ENCODE measurements around the gene AP1M1. TPM values are rescaled to one million over a fixed set of nuclear protein-coding genes. Genes with fewer than 3 reads are reported as not detected.
"Not testable (repeated sequence)": the region's sequence is repeated elsewhere in the genome, so short reads cannot be mapped to it uniquely, and the experiment has no call there.

The AP1M1 gene
- polyA plus RNA-seq, 10 donors, result 35.3 to 52.7 (median 42.7) TPM

DNA sequence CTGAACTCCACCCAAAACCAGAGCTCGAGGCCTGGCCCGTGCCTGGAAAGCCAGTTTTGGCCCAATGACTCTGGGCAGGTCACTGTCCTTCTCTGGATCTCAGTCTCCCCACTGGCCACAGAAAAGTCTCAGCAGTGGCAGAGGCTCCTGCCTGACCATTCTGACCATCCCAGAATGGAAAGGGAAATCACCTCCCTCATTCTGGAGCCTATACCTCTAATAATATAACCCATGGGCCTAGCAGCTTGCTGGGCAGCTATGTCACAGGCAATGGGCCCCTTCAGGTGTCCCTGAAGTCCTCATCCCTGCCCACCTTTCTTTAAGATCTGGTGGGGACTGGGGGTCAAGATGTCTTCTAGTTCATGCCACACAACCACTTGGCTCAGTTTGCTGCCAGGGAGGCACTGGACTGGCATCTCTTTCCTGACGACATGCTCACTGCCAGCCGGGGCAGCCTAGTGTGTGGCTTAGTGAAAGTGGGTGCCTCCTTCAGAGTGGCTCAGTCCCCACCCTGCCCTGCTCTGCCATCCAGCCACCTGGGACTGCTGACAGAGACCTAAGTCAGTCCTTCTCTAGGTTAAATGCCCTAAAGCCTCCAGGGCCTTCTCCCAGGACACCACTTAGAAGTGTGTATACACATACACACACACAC, 62.6 kb downstream of the AP1M1 start:
- no peak for DNase-seq

DNA sequence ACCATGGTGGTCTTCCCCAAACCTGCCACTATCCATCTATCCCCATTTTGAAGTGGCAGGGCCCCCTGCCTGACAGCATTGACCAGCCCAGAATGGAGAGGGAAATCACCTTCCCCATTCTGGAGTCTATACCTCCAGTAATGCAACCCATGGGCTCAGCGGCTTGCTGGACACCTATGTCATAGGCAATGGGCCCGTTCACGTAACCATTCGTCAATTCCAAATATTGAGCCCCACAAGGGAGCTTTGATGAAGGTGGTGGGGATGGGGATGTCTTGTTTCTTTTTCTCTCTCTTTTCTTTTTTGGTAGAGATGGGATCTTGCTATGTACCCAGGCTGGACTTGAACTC, 63.1 kb downstream of the AP1M1 start:
- no peak for DNase-seq

DNA sequence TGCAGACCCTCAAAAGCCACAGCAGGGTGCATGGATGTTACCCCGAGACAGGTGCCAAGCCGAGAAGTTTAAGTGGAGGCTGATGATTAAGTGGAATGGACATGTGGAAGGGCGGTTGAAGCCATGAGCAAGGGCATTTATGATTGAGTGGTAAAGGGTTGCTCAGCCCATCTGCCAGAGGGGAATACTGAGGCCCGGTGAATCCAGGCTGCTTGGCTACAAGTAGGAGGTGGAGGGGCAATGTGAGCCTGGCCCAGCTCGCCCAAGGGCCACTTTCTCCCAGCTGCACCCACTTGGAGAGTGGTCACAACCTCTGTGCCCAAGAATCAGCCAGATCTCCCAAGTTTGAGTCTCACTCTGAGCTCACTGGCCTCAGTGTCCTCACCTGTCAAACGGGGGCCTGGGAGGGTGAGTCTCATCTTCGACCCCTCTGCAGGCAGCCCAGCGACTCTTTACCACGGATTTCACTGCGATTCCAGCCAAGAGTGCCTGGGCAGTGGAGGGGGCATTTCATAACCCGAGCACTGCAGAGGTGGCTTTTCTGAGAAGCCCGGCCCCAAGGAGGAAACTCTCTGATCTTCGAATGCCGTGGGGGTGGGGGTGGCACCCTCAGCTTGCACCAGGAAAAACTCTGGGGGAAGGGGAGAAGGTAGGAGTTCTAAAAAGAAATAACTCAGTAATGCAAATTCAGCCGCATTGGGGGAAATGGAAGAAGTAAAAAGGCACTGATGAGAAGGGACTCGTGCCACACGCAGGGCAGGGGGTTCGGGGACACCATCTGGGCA, 64.1 kb downstream of the AP1M1 start:
- DNase-seq, result no peak

DNA sequence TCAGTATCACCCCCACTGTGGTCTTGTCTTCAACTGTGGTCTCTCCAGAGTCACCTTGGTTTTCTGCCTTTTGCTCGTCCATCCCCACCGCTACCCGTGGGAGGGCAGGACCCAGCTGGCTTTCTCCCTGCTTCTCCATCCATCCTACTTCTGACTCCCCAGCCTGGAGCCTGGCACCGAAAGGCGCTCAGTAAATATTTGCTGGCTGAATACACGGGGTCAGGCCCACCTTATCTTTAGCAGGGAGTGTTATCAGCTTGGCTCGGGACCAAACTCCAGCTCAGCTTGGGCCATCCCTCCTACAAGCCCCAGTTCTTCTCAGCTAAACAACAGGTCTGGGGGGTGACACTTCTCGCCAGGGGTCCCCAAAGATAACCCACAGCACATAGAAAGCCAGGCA, 64.9 kb downstream of the AP1M1 start:
- no peak for DNase-seq

DNA sequence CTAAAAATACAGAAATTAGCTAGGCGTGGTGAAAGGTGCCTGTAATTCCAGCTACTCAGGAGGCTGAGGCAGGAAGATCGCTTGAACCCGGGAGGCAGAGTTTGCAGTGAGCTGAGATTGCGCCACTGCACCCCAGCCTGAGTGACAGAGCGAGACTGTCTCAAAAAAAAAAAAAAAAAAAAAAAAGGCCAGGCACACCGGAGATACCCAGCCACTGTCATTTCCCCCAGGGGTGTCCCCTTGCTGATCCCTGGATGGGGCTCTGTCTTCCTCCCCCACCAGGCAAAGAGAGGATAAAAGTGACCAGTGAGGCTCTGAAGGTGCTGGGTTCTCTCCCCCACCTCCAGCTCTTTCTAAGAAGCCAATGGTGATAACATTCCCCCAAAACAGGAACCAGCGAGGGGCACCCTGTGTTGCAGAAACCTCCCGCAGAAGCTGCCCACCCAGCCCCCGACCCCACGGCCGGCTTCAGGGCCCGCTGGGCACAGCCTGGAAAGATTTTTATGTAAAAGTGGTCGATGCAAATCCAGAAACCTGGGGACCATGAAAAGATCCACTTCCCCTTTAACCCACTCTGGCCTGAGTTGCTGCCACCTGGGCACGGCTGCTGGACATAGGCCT, 65.5 kb downstream of the AP1M1 start:
- no peak for DNase-seq

DNA sequence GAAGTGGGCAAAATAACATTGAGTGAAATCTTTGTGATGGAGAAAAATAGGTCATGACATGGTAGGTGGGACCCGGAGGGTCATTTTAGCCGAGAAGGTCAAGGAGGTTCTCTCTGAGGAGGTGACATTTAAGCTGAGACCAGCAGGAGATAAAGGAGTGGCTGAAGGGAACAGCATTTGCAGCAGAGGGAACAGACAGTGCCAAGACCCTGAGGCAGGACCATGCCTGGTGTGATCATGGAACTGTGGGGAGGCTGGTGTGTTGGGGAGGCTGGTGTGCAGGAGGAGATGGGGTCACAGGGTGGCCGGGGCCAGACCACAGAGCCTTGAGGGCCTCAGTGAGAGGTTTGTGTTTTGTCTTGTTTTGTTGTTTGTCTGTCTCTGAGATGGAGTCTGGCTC, 67.5 kb downstream of the AP1M1 start:
- DNase-seq, result no peak

DNA sequence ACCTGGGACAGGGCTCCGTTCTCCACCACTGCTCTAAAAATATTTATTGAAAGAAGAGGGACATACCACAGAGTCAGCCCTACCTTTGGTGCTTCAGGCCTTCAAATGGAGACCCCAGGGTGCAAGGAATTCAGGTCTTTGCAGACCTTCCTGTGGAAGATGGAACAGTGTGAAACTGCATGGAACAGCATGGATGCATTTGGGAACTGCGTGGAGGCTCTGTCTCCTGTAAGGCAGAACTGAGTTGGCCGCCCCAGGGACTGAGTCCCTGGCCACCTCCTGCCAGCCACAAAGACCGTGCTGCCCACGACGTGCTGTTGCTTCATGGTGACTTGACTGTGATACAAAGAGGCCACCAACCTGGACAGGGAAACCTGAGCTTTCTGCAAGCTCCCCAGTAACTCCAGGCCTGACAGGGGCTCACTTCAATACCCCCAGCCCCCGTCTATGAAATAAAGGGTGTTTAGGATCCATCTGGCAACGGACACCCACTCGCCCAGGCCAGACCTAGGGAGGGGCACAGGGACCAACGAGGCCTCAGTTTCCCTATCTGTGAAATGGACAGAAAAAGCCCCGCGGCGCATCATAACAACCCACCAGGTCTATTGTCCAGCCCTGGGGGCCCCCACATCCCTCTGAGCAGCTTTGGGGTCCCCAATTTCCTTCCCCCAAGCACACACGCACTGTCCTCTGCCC, 68.3 kb downstream of the AP1M1 start:
- DNase-seq, result no peak

DNA sequence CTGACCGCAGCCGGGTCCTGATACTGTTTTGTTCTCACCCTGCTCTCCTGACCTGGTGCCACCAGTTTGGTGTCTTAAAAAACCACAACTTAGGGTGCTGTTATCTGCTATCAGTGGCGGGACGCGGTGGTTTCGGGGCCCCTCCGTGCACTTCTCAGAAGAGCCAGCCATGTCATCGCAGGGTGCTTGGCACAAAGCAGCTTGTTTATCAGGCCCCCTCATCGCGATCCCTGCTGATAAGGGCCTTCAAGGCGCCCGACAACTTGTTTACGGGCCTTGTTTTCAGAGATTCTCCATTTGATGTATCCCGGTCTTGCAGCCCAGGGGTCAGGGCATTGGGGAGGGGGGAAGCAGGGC, 68.9 kb downstream of the AP1M1 start:
- DNase-seq, result no peak

DNA sequence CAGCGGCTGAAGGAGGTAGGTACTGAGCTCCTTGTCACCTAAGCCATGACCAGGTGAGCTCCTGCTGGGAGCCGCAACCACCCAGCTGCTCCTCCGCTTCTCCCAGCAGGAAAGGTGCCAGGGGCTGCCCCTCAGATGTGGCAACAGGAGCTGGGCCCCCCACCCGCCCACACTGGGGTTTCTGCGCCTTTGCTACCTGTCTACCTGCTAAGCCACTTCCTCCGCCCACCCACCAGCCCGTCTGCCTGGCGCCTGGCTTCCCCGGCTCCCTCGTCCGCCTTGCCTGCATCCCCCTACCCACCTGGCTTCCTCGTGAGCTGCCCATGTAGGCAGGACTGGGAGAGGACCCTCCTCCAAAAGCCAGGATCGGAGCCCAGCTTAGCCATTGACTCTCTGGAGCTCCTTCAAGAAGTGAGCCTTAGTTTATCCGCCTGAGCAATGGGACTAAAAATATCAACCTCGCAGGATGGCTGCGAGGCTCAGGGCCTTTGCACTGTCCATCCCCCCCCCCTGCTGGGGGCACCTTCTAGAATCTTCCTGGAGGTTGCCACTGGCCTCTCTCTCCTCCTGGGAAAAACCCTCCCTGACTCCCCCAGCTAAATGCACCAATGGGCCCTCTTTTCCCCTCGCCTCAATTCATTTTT, 71.1 kb downstream of the AP1M1 start:
- DNase-seq, result no peak

DNA sequence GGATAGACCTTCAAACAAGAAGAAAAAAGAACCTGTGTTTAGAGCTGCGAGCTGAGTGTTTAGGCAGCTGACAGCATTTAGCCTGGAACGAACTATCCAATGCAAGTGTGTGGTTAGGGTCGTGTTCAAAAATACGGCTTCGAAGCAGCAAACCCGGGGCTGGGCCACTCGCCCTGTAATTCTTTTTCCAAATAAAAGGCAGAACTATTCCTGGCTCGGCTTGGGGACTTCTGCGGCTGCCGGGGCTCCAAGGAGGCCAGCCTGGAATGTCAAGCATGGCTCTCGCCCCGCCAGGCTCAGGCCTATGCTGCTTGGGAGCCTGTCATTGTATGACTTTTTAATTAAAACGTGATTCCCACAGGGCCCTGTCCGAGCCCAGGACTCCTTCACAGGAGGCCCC, 75.2 kb downstream of the AP1M1 start:
- peak; percentile 61 to 93 (median 86) for DNase-seq

DNA sequence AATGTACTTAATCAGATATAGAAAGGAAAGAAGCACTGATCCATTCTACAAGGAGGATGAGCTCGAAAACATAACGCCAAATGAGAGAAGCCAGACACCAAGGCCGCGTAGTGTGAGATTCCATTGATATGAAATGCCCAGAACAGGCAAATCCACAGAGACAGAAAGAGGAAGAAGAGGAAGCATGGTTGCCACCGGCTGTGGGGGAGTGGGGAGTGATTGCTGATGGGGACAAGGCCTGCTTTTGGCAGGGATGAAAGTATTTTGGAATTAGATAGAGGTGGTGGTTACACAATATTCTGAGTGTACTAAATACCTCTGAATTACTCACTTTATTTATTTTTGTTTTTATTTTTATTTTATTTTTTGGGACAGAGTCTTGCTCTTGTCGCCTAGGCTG, 76.7 kb downstream of the AP1M1 start:
- DNase-seq, result no peak

DNA sequence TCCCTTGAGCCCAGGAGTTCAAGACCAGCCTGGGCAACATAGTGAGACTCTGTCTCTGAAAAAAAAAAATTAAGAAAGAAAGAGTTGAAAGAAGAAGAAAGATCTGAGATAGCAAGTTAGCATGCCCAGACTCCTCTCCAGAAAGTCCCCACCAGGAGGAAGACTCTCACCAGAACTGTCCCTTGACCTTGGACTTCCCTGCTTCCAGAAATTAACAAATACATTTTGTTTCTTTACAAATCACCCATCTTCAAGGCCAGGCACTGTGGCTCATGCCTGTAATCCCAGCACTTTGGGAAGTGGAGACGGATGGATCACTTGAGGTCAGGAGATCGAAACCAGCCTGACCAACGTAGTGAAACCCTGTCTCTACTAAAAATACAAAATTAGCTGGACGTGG, 82.6 kb downstream of the AP1M1 start:
- DNase-seq, result no peak

DNA sequence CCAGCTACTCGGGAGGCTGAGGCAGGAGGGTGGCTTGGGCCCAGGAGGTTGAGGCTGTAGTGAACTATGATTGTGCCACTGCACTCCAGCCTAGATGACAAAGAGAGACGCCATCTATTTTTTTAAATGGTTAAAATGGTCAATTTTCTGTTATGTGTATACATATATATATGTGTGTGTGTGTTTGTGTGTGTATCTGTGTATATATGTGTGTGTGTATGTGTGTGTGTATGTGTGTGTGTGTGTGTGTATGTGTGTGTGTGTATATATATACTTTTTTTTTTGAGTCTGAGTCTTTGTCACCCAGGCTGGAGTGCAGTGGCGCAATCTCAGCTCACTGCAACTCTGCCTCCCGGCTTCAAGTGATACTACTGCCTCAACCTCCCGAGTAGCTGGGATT, 84.0 kb downstream of the AP1M1 start:
- no peak for DNase-seq

DNA sequence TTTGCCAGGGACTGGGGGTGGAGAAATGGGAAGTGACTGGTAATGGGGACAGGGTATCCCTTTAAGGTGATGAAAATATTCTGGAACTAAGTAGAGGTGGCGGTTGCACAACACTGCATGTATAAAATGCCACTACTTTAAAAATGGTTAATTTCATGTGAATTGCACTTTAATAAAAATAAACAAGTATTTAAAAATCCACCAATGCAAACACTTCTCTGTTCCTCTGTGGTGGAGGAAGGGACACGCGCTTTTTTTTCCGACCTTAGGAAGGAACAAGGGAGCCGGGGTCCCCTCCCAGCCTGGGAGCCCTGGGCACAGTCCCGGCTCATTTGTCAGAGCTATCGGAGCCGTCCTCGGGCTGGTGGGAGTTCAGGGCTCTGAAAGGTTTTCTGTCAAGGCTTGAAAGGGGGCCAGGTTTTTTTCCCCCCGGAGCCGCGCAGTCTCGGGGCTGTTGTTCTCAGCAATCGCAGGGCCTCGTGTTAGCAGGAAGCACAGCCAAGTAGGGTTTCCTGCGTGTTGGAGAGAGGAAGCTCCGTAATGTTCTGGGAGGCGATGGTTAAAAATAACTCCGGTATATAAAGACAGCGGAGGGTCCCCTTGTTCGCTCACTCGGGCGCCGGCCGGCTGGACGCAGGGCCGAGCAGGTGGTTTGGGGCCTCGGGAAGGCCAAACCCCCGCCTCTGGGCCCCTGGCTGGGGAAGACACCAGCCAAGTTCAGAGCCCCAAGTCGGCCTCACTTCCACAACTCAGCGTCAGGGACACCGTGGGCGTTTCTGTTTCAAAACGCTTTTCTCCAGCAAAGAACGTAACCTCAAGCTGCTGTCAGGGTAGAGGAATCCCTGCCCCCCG, 85.7 kb downstream of the AP1M1 start:
- DNase-seq, result peak; percentile 89 to 97 (median 95)

DNA sequence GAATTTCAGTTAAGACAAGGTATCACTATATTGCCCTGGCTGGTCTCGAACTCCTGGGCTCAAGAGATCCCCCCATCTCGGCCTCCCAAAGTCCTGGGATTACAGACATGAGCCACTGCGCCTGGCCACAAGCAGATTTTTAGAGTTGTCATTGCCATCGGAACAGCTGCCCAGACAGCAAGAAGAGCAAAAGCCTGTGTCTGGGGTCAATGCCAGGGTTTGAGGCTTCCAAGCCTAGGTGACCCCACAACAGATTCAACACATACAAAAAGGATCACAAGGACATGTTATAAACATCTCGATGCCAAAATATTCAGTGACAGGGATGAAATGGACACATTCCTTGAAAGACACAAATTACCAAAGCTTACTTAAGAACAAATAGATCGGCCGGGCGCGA, 86.8 kb downstream of the AP1M1 start:
- peak in 1 of 3 donors; percentile 51 for DNase-seq

DNA sequence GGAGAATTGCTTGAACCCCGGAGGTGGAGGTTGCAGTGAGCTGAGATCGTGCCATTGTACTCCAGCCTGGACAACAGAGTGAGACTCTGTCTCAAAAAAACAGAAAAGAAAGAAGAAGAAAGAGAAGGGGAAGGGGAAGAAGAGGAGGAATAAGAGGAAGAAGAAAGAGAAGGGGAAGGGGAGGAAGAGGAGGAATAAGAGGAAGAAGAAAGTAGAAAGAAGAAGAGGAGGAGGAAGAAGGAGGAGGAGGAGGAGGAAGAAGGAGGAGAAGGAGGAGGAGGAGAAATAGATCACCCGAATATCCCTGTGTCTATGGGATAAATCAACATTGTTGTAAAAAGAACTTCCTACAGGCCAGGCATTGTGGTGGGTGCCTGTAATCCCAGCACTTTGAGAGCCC, 87.4 kb downstream of the AP1M1 start:
- not testable (repeated sequence) for DNase-seq

DNA sequence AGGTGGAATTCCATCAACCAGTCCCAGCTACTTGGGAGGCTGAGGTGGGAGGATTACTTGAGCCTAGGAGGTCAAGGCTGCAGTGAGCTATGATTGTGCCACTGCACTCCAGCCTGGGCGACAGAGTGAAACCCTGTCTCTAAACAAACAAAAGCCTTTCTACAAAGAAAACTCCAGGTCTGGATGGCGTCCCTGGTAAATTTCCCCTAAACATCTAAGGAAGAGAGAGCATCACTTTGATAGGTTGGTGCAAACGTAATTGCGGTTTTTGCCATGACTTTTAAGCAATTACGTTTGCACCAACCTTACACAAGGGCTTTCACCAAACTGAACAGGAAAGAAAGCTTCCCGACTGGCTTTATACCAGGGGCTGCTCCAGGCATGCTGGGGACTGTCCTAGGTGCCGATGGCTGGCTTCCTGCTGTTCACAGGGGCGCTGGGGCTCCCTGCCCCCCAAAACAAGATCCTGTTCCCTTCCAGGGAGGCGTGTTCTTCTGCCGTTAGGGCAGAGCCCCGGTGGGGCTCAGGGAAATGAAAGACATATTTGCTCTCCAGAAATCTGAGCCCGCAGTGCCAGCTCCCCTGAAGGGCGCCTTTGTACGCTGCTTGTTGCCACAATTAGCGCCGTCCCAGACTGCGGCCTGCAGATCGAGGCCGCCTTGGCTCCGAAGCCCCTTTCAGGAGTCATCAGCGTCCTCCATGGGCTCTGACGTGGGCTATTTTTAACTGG, 88.2 kb downstream of the AP1M1 start:
- peak in 2 of 3 donors; percentile 43 to 72 for DNase-seq

DNA sequence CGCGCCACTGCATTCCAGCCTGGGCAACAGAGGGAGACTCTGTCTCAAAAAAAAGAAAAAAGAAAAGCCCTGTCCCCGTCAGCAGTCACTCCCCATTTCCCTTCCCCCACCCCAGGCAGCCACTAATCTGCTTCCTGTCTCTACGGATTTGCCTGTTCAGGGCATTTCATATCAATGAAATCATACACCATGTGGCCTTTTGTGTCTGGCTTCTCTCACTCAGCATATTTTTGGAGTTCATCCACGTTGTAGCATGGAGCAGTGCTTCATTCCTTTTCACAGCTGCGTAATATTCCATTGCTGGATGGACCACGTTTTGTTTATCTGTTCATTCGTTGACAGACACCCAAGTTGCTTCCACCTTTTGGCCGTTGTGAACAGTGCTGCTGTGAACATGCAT, 90.8 kb downstream of the AP1M1 start:
- no peak for DNase-seq

DNA sequence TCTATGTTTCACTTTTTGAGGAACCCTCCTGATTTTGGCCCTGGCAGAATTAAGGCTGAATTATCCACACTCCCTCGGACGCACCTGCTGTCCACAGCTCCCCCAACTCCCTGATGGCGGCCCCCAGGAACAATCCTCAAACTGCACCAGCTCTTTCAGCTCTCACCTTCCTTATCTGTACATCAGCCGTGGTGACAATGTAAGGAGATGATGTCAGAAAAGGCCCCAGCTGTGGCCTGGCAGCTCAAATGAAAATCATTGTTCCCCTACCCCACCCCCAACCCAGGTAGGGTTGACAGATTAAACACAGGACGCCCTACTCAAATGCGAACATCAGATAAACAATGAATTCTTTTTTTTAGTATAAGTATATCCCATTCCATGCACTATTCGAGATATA, 91.9 kb downstream of the AP1M1 start:
- DNase-seq, result no peak

DNA sequence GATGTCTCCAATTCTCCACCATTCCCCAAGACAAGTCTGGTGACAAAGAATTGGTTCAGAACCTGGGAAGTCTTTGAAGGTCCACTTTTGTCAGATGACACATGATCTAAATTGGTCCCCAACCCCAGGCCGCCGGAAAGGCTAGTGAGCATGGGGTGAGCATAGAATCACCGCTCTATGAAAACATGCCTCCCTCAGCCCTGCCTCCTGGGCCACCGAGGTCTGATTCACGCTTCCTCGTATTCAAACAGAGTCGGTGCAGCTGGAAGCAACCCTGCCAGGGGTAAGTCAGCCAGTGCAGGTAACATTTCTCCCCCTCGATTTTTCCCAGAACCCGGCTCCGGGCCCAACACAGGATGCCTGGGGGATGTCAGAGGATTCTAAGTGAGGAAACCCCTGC, 93.0 kb downstream of the AP1M1 start:
- no peak for DNase-seq
